ENCODE data around the gene PACS1.

Gene PACS1

GRCh38 chr11:66184728-66185127, 114.7 kb downstream of the PACS1 start:
- TF ChIP-seq REST (IDR thresholded peaks at IDR 0.05; ENCODE audit: insufficient read depth in 1 of 2, low read depth in 2 of 2, low read length in 2 of 2) (no peak), POLR2AphosphoS5 (IDR thresholded peaks at IDR 0.05; ENCODE audit: low read depth, low read length) (no peak), TAF1 (IDR thresholded peaks at IDR 0.05; ENCODE audit: borderline replicate concordance, insufficient read depth, low read length) (no peak), FOXP2 (optimal IDR thresholded peaks at IDR 0.05; ENCODE audit: borderline replicate concordance, extremely low read depth, extremely low read length, insufficient read depth) (no peak), SIN3A (IDR thresholded peaks at IDR 0.05; ENCODE audit: borderline replicate concordance, insufficient read depth, low read length) (no peak)

- TF ChIP-seq FOXP2 (optimal IDR thresholded peaks at IDR 0.05; ENCODE audit: borderline replicate concordance, extremely low read depth, extremely low read length, insufficient read depth) (no peak), SIN3A (IDR thresholded peaks at IDR 0.05; ENCODE audit: borderline replicate concordance, insufficient read depth, low read length) (no peak), POLR2AphosphoS5 (IDR thresholded peaks at IDR 0.05; ENCODE audit: low read depth, low read length) (no peak), TAF1 (IDR thresholded peaks at IDR 0.05; ENCODE audit: borderline replicate concordance, insufficient read depth, low read length) (no peak), REST (IDR thresholded peaks at IDR 0.05; ENCODE audit: insufficient read depth in 1 of 2, low read depth in 2 of 2, low read length in 2 of 2) (no peak)
Measured at GRCh38 chr11:66186470-66186869, 116.4 kb downstream of the PACS1 start.

- TF ChIP-seq SIN3A (IDR thresholded peaks at IDR 0.05; ENCODE audit: borderline replicate concordance, insufficient read depth, low read length) (no peak), TAF1 (IDR thresholded peaks at IDR 0.05; ENCODE audit: borderline replicate concordance, insufficient read depth, low read length) (no peak), REST (IDR thresholded peaks at IDR 0.05; ENCODE audit: insufficient read depth in 1 of 2, low read depth in 2 of 2, low read length in 2 of 2) (no peak), FOXP2 (optimal IDR thresholded peaks at IDR 0.05; ENCODE audit: borderline replicate concordance, extremely low read depth, extremely low read length, insufficient read depth) (no peak), POLR2AphosphoS5 (IDR thresholded peaks at IDR 0.05; ENCODE audit: low read depth, low read length) (no peak)
Measured at GRCh38 chr11:66187453-66187852, 117.4 kb downstream of the PACS1 start.

- TF ChIP-seq REST (IDR thresholded peaks at IDR 0.05; ENCODE audit: insufficient read depth in 1 of 2, low read depth in 2 of 2, low read length in 2 of 2) (no peak), POLR2AphosphoS5 (IDR thresholded peaks at IDR 0.05; ENCODE audit: low read depth, low read length) (no peak), SIN3A (IDR thresholded peaks at IDR 0.05; ENCODE audit: borderline replicate concordance, insufficient read depth, low read length) (no peak), TAF1 (IDR thresholded peaks at IDR 0.05; ENCODE audit: borderline replicate concordance, insufficient read depth, low read length) (no peak), FOXP2 (optimal IDR thresholded peaks at IDR 0.05; ENCODE audit: borderline replicate concordance, extremely low read depth, extremely low read length, insufficient read depth) (no peak)
Measured at GRCh38 chr11:66188580-66188979, 118.5 kb downstream of the PACS1 start.

Measured in PFSK-1 (cell line).